ENCODE data around the gene CUL4B. TPM values are rescaled to one million over a fixed set of nuclear protein-coding genes. Genes with fewer than 3 reads are reported as not detected.
A peak's percentile ranks its signal among the peaks of the same experiment; 100 is the strongest.
"Not testable (repeated sequence)": the region's sequence is repeated elsewhere in the genome, so short reads cannot be mapped to it uniquely, and the experiment has no call there.

Gene CUL4B
- total and polyA plus RNA-seq, 2 donors (not counting 3 experiments of a cell fraction or from before 2014, with no cell fraction given), result 22.2 to 90.0 TPM

- BruUV-seq (replicated peaks), result no TSS peak
- ChIA-PET POLR2A (no interaction called here), CTCF (interaction anchor here (1.1 to 2.5 kb wide), 2 partner anchors 13 to 164 kb away, joined by 4 to 10 read pairs; no protein-coding TSS in a partner anchor)
- peaks cover 3% of the 10 kb centered on the region for H3K4me1 ChIP-seq (ENCODE audit: control insufficient read depth, extremely low read depth, insufficient read depth, low read length)
- H3K9me1 ChIP-seq (replicated peaks; ENCODE audit: control insufficient read depth, extremely low read depth, insufficient read depth, low read length), result no peaks in the 10 kb centered on the region
- H3K27me3 ChIP-seq (ENCODE audit: control insufficient read depth in 2 of 2, insufficient read depth in 2 of 2, low read length in 2 of 2), result no peaks in the 10 kb centered on the region
- H3K79me2 ChIP-seq (ENCODE audit: control insufficient read depth, insufficient read depth, low read length), result no peaks in the 10 kb centered on the region
- H3K36me3 ChIP-seq (ENCODE audit: control insufficient read depth in 2 of 2, extremely low read depth in 1 of 2, insufficient read depth in 2 of 2, low read length in 2 of 2), result no peaks in the 10 kb centered on the region
- H2AFZ ChIP-seq (ENCODE audit: low read depth, low read length), result peak overlapping the region; percentile 65
- no peak overlapping the region for H3K9ac ChIP-seq (replicated peaks; ENCODE audit: extremely low read depth, insufficient read depth, low read length)
- intact Hi-C loops (cut with micrococcal nuclease), result loop anchor here (5.0 kb wide), 1 partner anchor 293 kb away; no protein-coding TSS in a partner anchor
- H3K4me2 ChIP-seq (ENCODE audit: insufficient read depth, low read length), result no peak overlapping the region
- no peaks in the 10 kb centered on the region for H4K20me1 ChIP-seq (replicated peaks; ENCODE audit: control insufficient read depth, extremely low read depth, insufficient read depth, low read length)
- H3K9me3 ChIP-seq (replicated peaks; ENCODE audit: control insufficient read depth, insufficient read depth, low read length), result no peaks in the 10 kb centered on the region
- DNase-seq (ENCODE audit: low read depth, low spot score) (no peak), FAIRE-seq (no peak)
- dilution Hi-C loops (cut with MboI; ENCODE audit: extremely low pct_ligation_motif_present, low sequenced_read_pairs), result no loop called here
- H3K4me3 ChIP-seq (replicated peaks in 1 of 3; ENCODE audit: insufficient read depth in 1 of 3, low read depth in 1 of 3, low read length in 3 of 3), result no peak overlapping the region
- TF ChIP-seq GATA2 (IDR thresholded peaks at IDR 0.05; ENCODE audit: insufficient read depth, insufficient read length, low read depth, low read length), result no peak
- no peak for TF ChIP-seq EZH2 (IDR thresholded peaks at IDR 0.05; ENCODE audit: borderline replicate concordance, low read depth, low read length, severe bottlenecking)
- TF ChIP-seq FOS (IDR thresholded peaks at IDR 0.05; ENCODE audit: borderline replicate concordance, insufficient read depth, low read length), result no peak
- TF ChIP-seq JUN (IDR thresholded peaks at IDR 0.05; ENCODE audit: borderline replicate concordance, insufficient read depth, insufficient read length, low read depth), result no peak
- TF ChIP-seq MAX (IDR thresholded peaks at IDR 0.05; ENCODE audit: insufficient read depth, insufficient read length), result no peak
- TF ChIP-seq POLR2A (IDR thresholded peaks at IDR 0.05; ENCODE audit: low read depth, low read length), result no peak
- no peak for TF ChIP-seq MYC (IDR thresholded peaks at IDR 0.05; ENCODE audit: low read depth, low read length)
- no peak for TF ChIP-seq POLR2AphosphoS5 (IDR thresholded peaks at IDR 0.05; ENCODE audit: insufficient read depth, low read depth, low read length)
- TF ChIP-seq CTCF (IDR thresholded peaks at IDR 0.05; ENCODE audit: extremely low read depth in 1 of 2, insufficient read depth in 1 of 2, low read depth in 1 of 2, low read length in 2 of 2), result no peak
- H3K27ac ChIP-seq (ENCODE audit: insufficient read depth, low read depth, low read length), result no peak overlapping the region
Measured at GRCh38 chrX:120499301-120500072, 61.3 kb downstream of the CUL4B start.

- H3K27me3 ChIP-seq (ENCODE audit: control insufficient read depth in 2 of 2, insufficient read depth in 2 of 2, low read length in 2 of 2); H3K4me3 ChIP-seq (replicated peaks in 1 of 3; ENCODE audit: insufficient read depth in 1 of 3, low read depth in 1 of 3, low read length in 3 of 3); H3K9ac ChIP-seq (replicated peaks; ENCODE audit: extremely low read depth, insufficient read depth, low read length); H3K79me2 ChIP-seq (ENCODE audit: control insufficient read depth, insufficient read depth, low read length); intact Hi-C loops (cut with micrococcal nuclease); DNase-seq (ENCODE audit: low read depth, low spot score); POLR2A ChIA-PET; H3K27ac ChIP-seq (ENCODE audit: insufficient read depth, low read depth, low read length); H3K4me2 ChIP-seq (ENCODE audit: insufficient read depth, low read length); H3K9me3 ChIP-seq (replicated peaks; ENCODE audit: control insufficient read depth, insufficient read depth, low read length); H2AFZ ChIP-seq (ENCODE audit: low read depth, low read length); H3K36me3 ChIP-seq (ENCODE audit: control insufficient read depth in 2 of 2, extremely low read depth in 1 of 2, insufficient read depth in 2 of 2, low read length in 2 of 2); H3K9me1 ChIP-seq (replicated peaks; ENCODE audit: control insufficient read depth, extremely low read depth, insufficient read depth, low read length); CTCF ChIA-PET; H4K20me1 ChIP-seq (replicated peaks; ENCODE audit: control insufficient read depth, extremely low read depth, insufficient read depth, low read length); dilution Hi-C loops (cut with MboI; ENCODE audit: extremely low pct_ligation_motif_present, low sequenced_read_pairs); FAIRE-seq; BruUV-seq (replicated peaks): not testable (repeated sequence)
- peaks cover 13% of the 10 kb centered on the region for H3K4me1 ChIP-seq (ENCODE audit: control insufficient read depth, extremely low read depth, insufficient read depth, low read length)
Measured at GRCh38 chrX:120490119-120490518, 70.6 kb downstream of the CUL4B start.

Measured in endothelial cell of umbilical vein (primary cell).